IPS DF 4.7 (cell line): Measurements from ENCODE around the gene NFATC2.

Experiments
- DNase-seq: peaks from one replicate; pipeline ENCODE4 v3.0.0-alpha.2; 2013; ENCODE audit warnings: low spot score; ENCODE audit errors: extremely low read depth

Gene NFATC2

GRCh38 chr20:51337126-51337805 lies 205.3 kb downstream of the NFATC2 start:
- no peak for DNase-seq
